OCI-LY1 (cell line): ENCODE measurements around the gene CSTF1.

ENCODE experiments used
- EZH2 ChIP-seq: fragments of 200-600 bp; sonication (generic), shearing (Covaris generic); IDR thresholded peaks from 2 replicates; pipeline ENCODE4 v1.8.0; 2017; ENCODE audit warnings: borderline replicate concordance, mixed run types, mild to moderate bottlenecking, antibody characterized with exemption, low read length, moderate library complexity, mixed read lengths
- TF ChIP-seq, protein P1 (sequence below): fragments of 200-600 bp; sonication (generic), shearing (Covaris generic); IDR thresholded peaks from 2 replicates; pipeline ENCODE4 v1.5.1; 2017; ENCODE audit warnings: mild to moderate bottlenecking, antibody characterized with exemption, low read length, moderate library complexity, mixed read lengths

DNA sequence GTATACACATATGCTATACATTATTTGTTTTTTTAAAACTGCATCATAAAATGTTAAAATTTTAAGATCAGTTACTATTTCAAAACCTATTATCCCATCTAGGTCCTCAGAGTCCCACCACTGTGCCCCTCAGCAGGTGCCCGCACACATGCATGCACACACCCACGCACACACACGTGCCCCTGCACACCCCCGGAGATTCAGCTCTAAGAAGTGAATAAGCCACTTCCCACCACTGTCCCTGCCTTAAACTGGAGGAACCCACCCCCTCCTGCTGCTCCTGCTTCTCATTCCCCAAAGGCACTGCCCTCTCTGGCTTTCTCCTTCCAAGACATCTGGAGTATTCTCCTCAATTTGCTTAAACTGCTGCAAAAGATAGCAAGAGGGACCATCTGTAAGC lies 39.1 kb upstream of the CSTF1 start:
- TF ChIP-seq, protein P1, sequence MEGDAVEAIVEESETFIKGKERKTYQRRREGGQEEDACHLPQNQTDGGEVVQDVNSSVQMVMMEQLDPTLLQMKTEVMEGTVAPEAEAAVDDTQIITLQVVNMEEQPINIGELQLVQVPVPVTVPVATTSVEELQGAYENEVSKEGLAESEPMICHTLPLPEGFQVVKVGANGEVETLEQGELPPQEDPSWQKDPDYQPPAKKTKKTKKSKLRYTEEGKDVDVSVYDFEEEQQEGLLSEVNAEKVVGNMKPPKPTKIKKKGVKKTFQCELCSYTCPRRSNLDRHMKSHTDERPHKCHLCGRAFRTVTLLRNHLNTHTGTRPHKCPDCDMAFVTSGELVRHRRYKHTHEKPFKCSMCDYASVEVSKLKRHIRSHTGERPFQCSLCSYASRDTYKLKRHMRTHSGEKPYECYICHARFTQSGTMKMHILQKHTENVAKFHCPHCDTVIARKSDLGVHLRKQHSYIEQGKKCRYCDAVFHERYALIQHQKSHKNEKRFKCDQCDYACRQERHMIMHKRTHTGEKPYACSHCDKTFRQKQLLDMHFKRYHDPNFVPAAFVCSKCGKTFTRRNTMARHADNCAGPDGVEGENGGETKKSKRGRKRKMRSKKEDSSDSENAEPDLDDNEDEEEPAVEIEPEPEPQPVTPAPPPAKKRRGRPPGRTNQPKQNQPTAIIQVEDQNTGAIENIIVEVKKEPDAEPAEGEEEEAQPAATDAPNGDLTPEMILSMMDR, result no peak
- TF ChIP-seq EZH2, result no peak
